RWPE2 (cell line): ENCODE results near the gene NFATC4.
A peak's percentile ranks its signal among the peaks of the same experiment; 100 is the strongest.

ENCODE experiments used
- ATAC-seq: fragments of 200-7000 bp; cut with Tn5 transposase; 3 replicates; pipeline ENCODE4 v1.9.1; 2021; ENCODE audit warnings: low read depth
- DNase-seq: peaks from one replicate; pipeline ENCODE4 v3.0.0-alpha.2; 2020; ENCODE audit warnings: low spot score
- H3K27ac ChIP-seq: fragments of 450-650 bp; 2 replicates; pipeline ENCODE4 v1.5.1; 2017; ENCODE audit warnings: mild to moderate bottlenecking; ENCODE audit not compliant: poor library complexity, severe bottlenecking
- H3K27me3 ChIP-seq: fragments of 250-450 bp; sonication (Bioruptor Pico); 2 replicates; pipeline ENCODE4 v1.5.1; 2021; ENCODE audit warnings: mild to moderate bottlenecking, moderate library complexity; ENCODE audit not compliant: insufficient read depth, poor library complexity, severe bottlenecking
- H3K36me3 ChIP-seq: fragments of 250-450 bp; sonication (Bioruptor Pico); 2 replicates; pipeline ENCODE4 v1.5.1; 2020; ENCODE audit warnings: low read depth, mild to moderate bottlenecking, moderate library complexity
- H3K4me1 ChIP-seq: fragments of 250-450 bp; sonication (Bioruptor Pico); 2 replicates; pipeline ENCODE4 v1.5.1; 2021; ENCODE audit warnings: mild to moderate bottlenecking, moderate library complexity; ENCODE audit not compliant: insufficient read depth, poor library complexity, severe bottlenecking
- H3K4me3 ChIP-seq: fragments of 250-450 bp; sonication (Bioruptor Pico); 2 replicates; pipeline ENCODE4 v1.5.1; 2021; ENCODE audit warnings: mild to moderate bottlenecking, moderate library complexity; ENCODE audit not compliant: severe bottlenecking
- H3K9me3 ChIP-seq: fragments of 250-450 bp; sonication (Bioruptor Pico); 2 replicates; pipeline ENCODE4 v1.5.1; 2021; ENCODE audit warnings: mild to moderate bottlenecking, moderate library complexity; ENCODE audit not compliant: severe bottlenecking
- CTCF ChIP-seq: fragments of 450-650 bp; IDR thresholded peaks from one replicate; pipeline ENCODE4 v1.5.1; 2017; ENCODE audit warnings: mild to moderate bottlenecking, moderate library complexity; ENCODE audit not compliant: poor library complexity, severe bottlenecking

Gene NFATC4

GRCh38 chr14:24409956-24410355 is 42.0 kb downstream of the NFATC4 start:
- Histone ChIP-seq H3K27me3 (no peaks in the 10 kb centered on the region), H3K27ac (no peak overlapping the region), H3K4me1 (no peaks in the 10 kb centered on the region), H3K4me3 (no peak overlapping the region), H3K9me3 (no peaks in the 10 kb centered on the region), H3K36me3 (no peaks in the 10 kb centered on the region)
- no peak for TF ChIP-seq CTCF
- ATAC-seq = no peak
- no peak for DNase-seq

GRCh38 chr14:24411443-24412389 is 43.7 kb downstream of the NFATC4 start:
- TF ChIP-seq CTCF = peak; percentile 69
- no peak overlapping the region for H3K27ac ChIP-seq
- H3K4me1 ChIP-seq = no peaks in the 10 kb centered on the region
- no peaks in the 10 kb centered on the region for H3K27me3 ChIP-seq
- DNase-seq (no peak), ATAC-seq (peak; percentile 48)
- no peak overlapping the region for H3K4me3 ChIP-seq
- no peaks in the 10 kb centered on the region for H3K9me3 ChIP-seq
- no peaks in the 10 kb centered on the region for H3K36me3 ChIP-seq

- ATAC-seq = no peak
- Histone ChIP-seq H3K4me1 (peaks cover 7% of the 10 kb centered on the region), H3K4me3 (no peak overlapping the region), H3K36me3 (no peaks in the 10 kb centered on the region), H3K27me3 (no peaks in the 10 kb centered on the region), H3K27ac (no peak overlapping the region), H3K9me3 (no peaks in the 10 kb centered on the region)
- no peak for TF ChIP-seq CTCF
- DNase-seq = no peak
Measured at GRCh38 chr14:24414077-24414476, 46.1 kb downstream of the NFATC4 start.

GRCh38 chr14:24414732-24415420 is 46.9 kb downstream of the NFATC4 start:
- ATAC-seq (no peak), DNase-seq (no peak)
- no peak overlapping the region for H3K4me3 ChIP-seq
- H3K9me3 ChIP-seq = no peaks in the 10 kb centered on the region
- TF ChIP-seq CTCF = no peak
- H3K36me3 ChIP-seq = no peaks in the 10 kb centered on the region
- H3K27me3 ChIP-seq = no peaks in the 10 kb centered on the region
- no peak overlapping the region for H3K27ac ChIP-seq
- peaks cover 7% of the 10 kb centered on the region for H3K4me1 ChIP-seq
